Head of caudate nucleus (tissue), 42 donors: ENCODE results near the gene XPNPEP2.

Source experiments
- DNase-seq, 42 donors: peaks; one replicate each; pipeline versions ENCODE4 v3.0.0 to v3.0.0-alpha.2; 2020 to 2021; ENCODE audit warnings: mixed read lengths in 7 of 42
- intact Hi-C: fragments of 100-400 bp; cut with DNase I; formaldehyde crosslinking; loops from one replicate; pipeline ENCODE4 v1.15.0; 2022

Gene XPNPEP2

DNA sequence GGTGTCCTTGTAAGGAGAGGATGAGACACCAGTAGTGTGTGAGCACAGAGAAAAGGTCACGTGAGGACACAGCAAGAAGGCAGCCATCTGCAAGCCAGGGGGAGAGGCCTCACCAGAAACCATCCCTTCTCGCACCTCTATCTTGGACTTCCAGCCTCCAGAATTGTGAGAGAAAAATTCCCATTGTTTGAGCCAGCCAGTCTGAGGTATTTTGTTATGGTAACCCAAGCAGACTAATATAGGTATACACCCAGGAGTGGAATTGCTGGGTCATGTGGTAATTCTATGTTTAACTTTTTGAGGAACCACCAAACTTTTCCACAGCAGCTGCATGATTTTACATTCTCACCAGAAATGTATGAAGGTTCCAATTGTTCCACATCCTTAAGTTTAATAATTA, 79.3 kb downstream of the XPNPEP2 start:
- DNase-seq: no peak
- intact Hi-C loops: no loop called here
